ENCODE data around the gene DRC7.

Gene DRC7

DNA sequence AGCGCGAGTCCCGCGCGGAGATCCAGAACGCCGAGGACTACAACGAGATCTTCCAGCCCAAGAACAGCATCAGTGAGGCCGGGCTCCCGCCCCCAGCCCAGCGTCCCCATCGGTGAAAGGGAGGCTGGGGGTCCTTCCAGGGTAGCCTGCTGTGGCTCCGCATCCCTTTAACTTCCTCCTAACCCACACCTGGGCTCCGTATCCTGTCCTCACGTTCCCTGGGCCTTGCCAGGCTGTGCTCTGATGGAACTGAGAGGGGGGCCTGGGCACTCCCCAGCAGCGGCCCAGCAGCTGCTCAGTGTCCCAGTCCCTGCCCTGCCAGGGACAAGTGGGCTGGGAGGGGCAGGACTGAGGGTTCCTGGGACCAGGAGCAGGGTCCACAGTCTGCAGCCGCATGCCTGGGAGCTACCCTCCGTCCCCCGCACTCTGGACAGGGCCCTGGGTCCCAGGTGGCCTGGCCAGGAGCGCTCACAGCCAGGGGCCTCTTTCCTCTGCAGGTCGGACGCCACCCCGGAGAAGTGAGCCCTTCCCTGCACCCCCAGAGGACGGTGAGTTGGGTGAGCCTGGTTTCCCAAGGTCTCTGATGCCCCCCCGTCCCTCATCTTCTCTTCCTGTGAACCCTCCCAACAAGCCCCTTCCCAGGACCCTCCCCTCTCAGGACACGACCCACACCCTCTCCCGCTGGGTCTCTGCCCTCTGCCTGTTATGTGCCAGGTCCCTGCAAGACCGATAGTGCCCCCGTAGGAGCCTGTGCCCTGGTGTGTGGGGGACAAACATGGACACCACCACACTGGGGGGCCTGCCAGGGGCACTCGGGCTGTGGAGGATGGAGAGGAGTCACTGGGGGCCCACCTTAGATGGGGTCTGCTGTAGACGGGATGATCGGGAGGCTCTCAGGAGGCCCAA, 59.1 kb downstream of the DRC7 start:
- DNase-seq = no peak

GRCh38 chr16:57754354-57755060, 59.9 kb downstream of the DRC7 start:
- DNase-seq = no peak

GRCh38 chr16:57755061-57755684, 60.6 kb downstream of the DRC7 start:
- no peak for DNase-seq

DNA sequence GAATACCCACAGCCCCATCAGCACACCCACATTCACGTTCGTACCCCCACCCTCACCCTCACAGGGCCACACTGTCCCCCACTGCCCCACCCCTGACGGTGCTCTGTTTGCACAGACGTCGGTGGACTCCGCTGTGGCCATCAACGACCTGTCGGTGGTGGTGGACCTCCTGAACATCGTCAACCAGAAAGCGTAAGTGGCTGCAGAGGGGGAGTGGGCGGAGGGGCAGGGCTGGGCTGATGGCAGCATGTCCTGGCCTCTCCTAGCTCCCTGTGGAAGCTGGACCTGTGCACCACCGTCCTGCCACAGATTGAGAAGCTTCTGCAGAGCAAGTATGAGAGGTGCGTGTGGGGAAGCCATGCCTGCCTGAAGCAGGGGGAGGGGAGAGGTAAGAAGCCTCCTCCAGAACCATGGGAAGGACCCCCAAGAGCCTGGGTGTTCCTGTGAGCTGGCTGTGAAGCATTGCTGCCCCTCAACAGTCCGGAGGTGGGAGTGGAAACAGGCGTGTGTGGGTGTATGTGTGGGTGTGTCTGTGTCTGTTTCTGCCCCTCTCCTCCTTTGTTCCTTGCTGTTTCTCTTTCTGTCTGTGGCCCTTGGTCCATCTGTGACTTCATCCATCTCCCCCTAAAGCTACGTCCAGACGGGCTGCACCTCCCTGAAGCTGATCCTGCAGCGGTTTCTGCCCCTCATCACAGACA, 61.3 kb downstream of the DRC7 start:
- DNase-seq = no peak

GRCh38 chr16:57756424-57757325, 62.1 kb downstream of the DRC7 start:
- no peak for DNase-seq

DNA sequence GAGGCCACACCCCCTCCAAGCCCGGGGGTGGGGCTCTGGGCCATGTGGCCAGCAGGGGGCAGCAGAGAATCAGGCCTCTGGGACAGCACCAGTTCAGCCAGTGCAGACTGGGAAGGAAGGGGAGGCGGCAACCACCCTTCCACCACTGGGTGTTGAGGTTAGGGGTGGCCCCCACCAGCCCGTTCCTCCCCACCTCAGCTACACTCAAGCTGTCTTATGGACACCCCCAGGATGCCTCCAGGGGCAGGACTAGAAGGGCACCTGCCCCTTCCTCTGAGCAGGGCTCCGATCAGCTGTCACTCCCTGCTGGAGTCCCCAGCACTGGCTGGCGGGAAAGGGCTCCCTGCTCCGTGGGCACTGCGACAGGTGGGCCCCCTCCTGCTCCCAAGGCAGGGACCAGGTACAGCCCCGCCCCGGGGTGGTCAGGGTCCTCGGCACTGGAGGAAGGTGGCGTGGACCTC, 62.8 kb downstream of the DRC7 start:
- DNase-seq = peak; percentile 88

GRCh38 chr16:57757883-57758282, 63.3 kb downstream of the DRC7 start:
- no peak for DNase-seq

DNA sequence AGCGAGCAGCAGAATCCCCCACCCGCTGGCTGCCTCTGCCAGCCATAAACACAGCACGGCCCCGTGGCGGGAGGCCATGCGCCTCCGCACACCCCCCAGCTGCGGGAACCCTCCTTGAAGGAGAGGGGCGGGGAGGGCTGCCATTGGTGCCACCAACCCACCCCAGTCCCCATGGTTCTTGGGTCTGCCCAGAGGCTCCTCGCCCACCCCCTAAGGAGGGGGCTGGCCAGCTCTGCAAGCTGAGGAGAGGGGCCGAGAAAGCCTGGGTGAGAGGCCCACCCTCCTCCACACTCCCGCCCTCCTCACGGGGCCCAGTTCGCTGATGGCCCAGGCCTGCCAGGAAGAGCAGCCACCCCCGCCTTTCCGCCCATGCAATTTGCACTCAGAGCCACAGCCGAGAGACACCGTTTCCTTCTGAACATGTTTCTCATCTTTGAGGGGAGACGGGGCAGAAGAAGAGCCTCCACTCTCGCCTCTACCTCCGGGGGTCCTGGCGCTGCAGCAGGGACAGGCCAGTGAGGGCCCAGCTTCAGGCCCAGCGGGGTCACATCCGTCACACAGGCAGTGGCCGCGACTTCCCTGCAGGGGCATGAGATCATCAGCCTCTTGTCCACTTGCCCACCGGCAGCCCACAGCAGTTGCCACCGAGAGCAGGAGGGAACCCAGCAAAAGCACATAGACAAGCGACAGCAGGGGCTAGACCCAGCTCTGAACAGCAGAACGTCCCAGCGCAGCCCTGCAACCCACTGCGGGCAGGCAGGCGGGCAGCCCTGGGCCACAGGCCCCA, 63.9 kb downstream of the DRC7 start:
- DNase-seq = no peak

DNA sequence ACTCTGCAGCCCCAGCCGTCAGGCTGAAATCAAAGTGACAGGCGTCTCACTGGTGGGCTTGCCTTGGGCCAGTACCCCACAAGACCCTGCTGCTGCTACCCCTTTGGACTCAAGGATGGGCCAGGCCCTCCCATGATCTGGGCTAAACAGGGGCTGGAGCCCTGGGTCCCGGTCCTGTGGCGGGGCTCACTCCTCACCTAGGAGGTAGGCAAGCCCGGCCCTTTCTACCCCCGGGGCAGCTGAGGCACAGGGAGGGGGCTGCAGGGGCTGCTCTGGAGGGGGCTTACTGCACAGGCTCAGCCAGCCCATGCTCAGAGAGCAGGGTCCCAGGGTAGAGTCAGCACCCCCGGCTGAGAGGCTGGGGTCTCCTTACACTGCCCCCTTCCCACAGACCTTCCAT, 64.5 kb downstream of the DRC7 start:
- no peak for DNase-seq

DNA sequence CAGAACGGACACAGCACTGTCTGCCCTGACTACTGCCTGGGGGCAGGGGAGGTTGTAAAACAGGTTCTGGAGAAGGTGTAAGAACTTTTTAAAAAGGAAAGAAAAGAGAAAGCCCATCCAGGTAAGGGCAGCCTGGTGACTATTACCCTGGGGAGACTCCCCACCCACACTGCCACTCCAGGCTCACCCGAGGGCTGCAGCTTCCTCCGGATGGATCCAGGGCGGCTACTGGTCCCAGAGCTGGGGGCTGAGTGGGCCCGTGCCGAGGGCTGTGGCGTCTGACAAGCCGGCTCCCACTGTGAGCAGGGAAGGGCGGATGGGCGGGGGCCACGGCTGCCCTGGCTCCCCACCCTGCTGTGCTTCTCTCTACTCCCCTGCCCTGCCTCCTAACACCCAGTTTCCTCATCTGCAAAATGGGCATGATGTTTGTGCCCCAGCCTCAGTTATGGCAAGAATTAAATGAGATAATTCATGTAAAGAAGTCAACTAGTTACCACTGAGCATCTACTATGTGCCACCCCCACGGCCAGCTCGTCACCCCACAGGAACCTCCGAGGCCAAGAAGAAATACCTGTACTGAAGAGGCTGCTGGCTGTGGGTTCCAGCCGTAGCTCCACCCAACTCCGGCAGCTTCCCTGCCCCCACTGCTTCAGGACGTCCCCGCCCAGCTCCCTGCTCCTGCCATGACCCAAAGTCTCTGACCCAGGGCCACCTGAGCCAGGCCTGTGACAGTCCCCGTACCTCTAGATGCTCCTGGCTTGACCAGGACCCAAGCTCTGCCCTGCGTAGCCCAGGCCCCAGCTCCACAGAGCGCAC, 65.1 kb downstream of the DRC7 start:
- no peak for DNase-seq

DNA sequence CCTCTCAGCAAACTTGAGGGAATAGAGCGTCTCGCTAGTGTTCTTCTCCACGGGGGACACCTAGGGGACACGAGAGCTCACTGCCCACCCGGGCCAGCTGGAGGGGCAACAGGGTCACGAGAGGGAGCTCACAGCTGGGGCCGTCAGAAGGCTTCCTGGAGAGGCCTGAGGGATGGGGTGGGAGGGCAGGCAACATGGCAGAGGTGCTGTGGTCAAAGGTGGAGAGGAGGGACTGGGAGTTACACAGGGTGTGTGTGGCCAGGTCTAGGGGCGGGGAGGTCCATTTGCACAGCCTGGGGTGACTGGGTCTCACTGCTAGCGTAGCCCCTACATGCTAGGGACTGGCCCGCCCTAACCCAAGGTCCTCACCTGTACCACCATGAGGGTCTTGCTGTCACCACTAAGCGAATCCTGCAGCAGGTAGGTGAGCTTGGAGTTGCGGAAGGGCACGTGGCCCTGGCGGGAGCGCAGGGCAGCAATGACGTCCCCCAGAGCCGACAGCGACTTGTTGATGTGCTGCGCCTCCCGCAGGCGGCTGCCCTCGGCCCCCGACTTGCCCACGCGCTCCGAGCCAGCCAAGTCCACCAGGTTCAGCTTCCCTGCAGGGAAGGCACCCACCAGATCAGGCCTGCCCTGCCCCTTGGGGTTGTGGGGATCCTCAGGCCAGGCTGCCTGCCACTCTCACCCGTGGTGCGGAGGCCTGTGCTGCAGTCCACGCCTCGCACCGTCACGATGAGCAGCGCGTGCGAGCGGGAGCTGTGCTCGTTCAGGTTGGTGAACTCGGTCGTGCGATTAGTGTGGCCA, 66.0 kb downstream of the DRC7 start:
- no peak for DNase-seq

DNA sequence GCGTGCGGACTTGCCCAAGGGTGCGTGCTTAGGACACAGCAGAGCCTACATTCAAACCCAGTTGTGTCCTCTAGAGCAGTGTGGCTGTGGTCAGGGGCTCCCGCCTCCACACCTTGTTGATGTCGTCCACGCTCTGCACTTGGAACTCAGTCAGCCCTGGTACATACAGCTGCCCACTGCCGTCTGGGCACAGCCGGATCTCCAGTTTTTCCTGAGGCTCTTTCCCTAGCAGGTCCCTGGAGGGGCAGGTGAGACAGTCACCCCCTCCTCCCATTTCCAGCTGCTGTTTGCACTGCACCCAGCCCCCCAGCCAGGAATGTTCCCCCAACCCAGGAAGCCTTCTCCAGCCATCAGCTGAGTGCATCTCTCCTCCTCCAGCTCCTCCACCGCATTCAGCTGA, 66.7 kb downstream of the DRC7 start:
- no peak for DNase-seq

DNA sequence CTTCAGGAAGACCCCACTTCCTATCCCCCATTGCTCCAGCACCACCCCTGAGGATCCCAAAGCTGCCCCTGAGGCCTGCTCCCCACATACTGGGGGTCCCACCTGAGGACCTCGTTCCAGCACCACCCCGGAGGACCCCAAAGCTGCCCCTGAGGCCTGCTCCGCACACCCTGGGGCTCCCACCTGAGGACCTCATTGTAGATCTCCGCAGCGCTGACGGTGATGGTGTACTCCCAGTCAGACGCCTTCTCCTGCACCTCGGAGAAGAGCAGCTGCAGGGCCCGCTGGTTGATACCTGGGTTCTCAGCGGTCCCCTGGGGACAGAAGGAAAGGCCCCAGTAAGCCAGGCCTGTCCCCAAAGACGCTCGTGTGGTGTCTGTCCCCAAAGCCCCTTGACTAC, 67.4 kb downstream of the DRC7 start:
- DNase-seq = no peak

DNA sequence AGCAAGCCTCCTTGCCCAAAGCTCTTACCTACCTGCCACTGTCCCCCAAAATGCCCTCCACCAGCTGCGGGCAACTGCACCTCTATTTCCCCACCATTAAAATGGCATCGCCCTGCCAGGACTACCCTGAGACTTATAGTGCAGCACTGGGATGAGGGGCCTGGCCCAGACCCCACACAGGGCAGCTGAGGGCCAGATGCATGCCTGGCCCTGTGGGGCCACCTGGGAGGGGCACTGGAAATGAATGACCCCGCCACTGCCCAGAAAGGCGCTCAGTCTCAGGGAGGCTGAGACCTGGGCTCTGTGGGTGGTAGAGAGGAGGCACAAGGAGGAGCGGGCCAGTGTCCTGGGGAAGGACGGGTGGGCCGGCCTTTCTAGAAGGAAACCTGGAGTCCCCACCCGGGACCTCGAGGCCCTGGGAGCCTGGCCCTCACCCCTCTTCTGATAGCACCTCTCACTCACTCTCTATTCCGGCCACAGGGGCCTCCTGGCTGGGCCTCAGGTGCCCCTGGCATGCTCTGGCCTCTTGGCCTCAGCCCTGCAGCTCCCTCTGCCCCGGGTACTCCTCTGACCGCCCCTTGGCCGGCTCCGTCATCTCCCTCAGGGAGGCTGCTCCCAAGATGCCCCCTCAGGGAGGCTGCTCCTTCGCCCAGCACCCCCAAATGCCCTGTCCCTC, 67.9 kb downstream of the DRC7 start:
- DNase-seq = no peak

DNA sequence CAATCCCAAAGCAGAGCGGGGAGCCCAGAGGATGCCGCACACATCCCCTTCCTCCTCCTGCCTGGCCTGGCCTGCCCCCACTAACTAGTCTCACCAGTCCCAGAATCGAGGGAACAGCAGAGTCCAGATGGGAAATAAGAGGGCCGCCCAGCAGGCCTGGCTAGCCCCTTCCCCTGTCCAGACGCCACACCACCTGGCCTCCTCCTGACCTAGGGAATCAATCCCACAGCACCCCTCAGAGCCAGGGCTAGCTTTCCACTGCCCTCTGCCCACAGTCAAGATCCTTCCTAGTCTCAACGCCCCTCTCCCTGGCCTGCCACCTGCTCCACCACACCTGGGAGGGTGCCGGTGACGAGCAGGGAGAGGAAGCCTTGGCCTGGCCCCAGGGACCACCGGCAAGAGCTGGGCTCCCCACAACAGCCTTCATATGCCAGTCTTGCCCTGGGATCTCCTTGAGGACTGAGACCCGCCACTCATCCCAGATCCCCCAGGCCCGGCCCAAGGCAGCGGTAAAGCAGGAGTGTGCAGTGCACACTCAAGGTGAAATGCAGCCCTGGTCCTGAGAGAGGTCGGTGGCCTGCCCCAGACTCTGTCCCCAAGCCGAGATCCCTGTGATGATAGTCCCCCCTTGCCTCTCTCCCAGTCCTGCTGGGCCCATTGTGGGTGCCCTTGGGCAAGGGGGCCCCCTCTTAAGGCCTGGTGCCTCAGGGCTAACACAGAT, 68.8 kb downstream of the DRC7 start:
- DNase-seq = no peak

- no peak for DNase-seq
Observed at GRCh38 chr16:57764006-57764340, 69.4 kb downstream of the DRC7 start.

DNA sequence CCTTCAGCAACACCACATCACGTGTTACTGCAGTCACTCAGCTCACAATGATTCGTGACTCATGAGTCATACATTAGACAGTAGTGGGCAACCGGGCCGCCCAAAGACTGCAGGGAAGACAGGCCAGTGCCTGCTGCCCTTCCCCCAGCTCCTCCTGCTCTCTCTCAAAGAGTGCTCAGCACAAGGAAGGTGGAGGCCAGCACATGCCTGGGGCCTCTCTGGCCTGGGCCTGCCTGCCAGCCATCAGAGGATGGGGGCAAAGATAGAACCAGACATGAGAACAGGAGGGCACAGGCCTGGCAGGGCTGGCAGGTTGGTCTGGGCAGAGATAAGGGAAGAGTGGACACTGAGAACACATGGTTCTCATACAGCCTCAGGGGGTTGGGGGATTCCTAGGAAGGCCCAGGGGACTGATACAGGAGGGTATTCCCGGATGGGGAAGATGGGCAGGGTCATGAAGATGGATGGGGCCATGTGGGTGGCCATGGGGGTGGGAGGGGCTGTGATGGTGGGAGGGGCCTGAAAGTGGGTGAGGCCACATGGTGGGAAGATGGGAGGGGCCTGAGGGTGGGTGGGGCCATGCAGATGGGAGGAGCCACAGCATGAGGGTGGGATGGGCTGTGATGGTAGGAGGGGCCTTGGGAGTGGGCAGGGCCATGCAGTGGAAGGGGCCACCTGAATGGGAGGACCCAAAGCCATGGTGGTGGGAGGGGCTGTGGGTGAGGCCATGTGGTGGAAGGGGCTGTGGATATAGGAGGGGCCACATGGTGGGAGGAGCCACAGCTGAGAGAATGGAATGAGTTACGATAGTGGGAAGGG, 69.9 kb downstream of the DRC7 start:
- peak; percentile 29 for DNase-seq

Data from CD4-positive, alpha-beta T cell treated with Interleukin-12 subunit alpha and Interleukin-12 subunit beta, for 1 hour (primary cell).